Nephron progenitor cell (in vitro differentiated cells): Measurements from ENCODE around the gene TMEM109.

ENCODE experiments used
- DNase-seq: peaks from one replicate; pipeline ENCODE4 v3.0.0; 2021
- H3K27ac Mint-ChIP-seq: 2 replicates; pipeline ENCODE4 v1.8.0; 2021; ENCODE audit warnings: mild to moderate bottlenecking, moderate library complexity, mixed read lengths
- H3K27me3 Mint-ChIP-seq: 2 replicates; pipeline ENCODE4 v1.8.0; 2021; ENCODE audit warnings: mild to moderate bottlenecking, low read depth, mixed read lengths; ENCODE audit not compliant: poor library complexity
- H3K36me3 Mint-ChIP-seq: 2 replicates; pipeline ENCODE4 v1.8.0; 2021; ENCODE audit warnings: low read depth, mixed read lengths
- H3K4me1 Mint-ChIP-seq: 2 replicates; pipeline ENCODE4 v1.8.0; 2021; ENCODE audit warnings: mixed read lengths
- H3K4me3 Mint-ChIP-seq: 2 replicates; pipeline ENCODE4 v1.8.0; 2021; ENCODE audit warnings: mild to moderate bottlenecking, moderate library complexity, mixed read lengths
- H3K9me3 Mint-ChIP-seq: 2 replicates; pipeline ENCODE4 v1.8.0; 2021; ENCODE audit warnings: mild to moderate bottlenecking, moderate library complexity, mixed read lengths
- CTCF ChIP-seq: fragments of 200-600 bp; sonication (generic); IDR thresholded peaks from 2 replicates; pipeline ENCODE4 v1.5.0; 2021; ENCODE audit warnings: antibody characterized with exemption

The TMEM109 gene

GRCh38 chr11:60941371-60942119, 27.6 kb downstream of the TMEM109 start:
- no peak for DNase-seq
- no peak overlapping the region for H3K27ac Mint-ChIP-seq
- no peaks in the 10 kb centered on the region for H3K9me3 Mint-ChIP-seq
- H3K36me3 Mint-ChIP-seq: peaks cover 8% of the 10 kb centered on the region
- peaks cover 51% of the 10 kb centered on the region for H3K4me1 Mint-ChIP-seq
- H3K27me3 Mint-ChIP-seq: peaks cover 12% of the 10 kb centered on the region
- no peak for TF ChIP-seq CTCF
- H3K4me3 Mint-ChIP-seq: no peak overlapping the region

- Mint-ChIP-seq H3K27me3 (peaks cover 12% of the 10 kb centered on the region), H3K36me3 (peaks cover 8% of the 10 kb centered on the region), H3K4me3 (no peak overlapping the region), H3K9me3 (no peaks in the 10 kb centered on the region), H3K27ac (no peak overlapping the region), H3K4me1 (peaks cover 52% of the 10 kb centered on the region)
- no peak for DNase-seq
- TF ChIP-seq CTCF: no peak
These were observed 28.3 kb downstream of the TMEM109 start for GRCh38 chr11:60942219-60942618.

- peaks cover 13% of the 10 kb centered on the region for H3K27me3 Mint-ChIP-seq
- no peak for DNase-seq
- H3K27ac Mint-ChIP-seq: no peak overlapping the region
- H3K4me1 Mint-ChIP-seq: peaks cover 52% of the 10 kb centered on the region
- TF ChIP-seq CTCF: no peak
- no peak overlapping the region for H3K4me3 Mint-ChIP-seq
- peaks cover 8% of the 10 kb centered on the region for H3K36me3 Mint-ChIP-seq
- no peaks in the 10 kb centered on the region for H3K9me3 Mint-ChIP-seq
These were observed 29.1 kb downstream of the TMEM109 start for GRCh38 chr11:60942970-60943565.

DNA sequence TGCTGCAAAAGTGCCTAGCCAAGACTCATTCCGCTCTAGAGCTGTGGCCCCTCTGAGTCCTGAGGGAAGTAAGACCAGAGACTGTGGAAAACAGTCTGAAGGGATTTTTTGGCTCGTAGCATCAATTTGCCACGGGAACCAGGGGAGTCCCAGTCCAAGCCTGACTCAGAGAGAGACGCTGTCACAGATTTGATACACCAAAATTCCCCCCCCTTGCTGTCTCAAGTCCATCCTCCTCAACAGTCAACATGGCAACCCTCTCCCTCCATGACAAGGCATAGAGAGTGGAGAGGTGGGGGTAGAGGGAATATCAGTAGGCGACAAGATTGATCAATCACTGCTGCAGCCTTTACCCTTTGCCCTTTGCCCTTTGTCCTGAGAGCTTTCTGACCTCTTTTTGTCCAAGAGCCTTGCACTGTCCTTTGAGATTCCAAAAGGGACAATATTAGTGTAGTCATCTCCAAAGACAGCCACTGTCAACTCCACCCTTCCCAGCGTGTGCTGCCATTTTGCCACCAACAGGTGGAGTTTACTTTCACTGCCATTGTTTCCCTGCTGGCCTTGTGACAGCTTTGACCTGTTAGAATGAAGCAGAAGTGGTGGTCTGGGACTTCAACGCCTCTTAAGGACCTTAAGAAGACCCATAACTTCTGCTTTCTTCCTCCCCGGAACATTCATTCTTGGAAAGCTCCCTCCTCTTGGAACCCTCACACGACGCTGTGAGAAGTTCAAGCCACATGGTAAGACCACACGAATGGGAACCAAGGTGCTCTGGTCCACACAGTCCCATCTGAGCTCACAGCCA, 30.7 kb downstream of the TMEM109 start:
- DNase-seq: no peak
- no peak overlapping the region for H3K27ac Mint-ChIP-seq
- peaks cover 29% of the 10 kb centered on the region for H3K27me3 Mint-ChIP-seq
- H3K9me3 Mint-ChIP-seq: no peaks in the 10 kb centered on the region
- TF ChIP-seq CTCF: peak; percentile 26
- H3K4me1 Mint-ChIP-seq: peaks cover 54% of the 10 kb centered on the region
- no peak overlapping the region for H3K4me3 Mint-ChIP-seq
- peaks cover 8% of the 10 kb centered on the region for H3K36me3 Mint-ChIP-seq

GRCh38 chr11:60945295-60945667, 31.3 kb downstream of the TMEM109 start:
- no peak overlapping the region for H3K4me3 Mint-ChIP-seq
- H3K36me3 Mint-ChIP-seq: peaks cover 8% of the 10 kb centered on the region
- no peak for TF ChIP-seq CTCF
- DNase-seq: no peak
- peaks cover 60% of the 10 kb centered on the region for H3K4me1 Mint-ChIP-seq
- peaks cover 35% of the 10 kb centered on the region for H3K27me3 Mint-ChIP-seq
- no peaks in the 10 kb centered on the region for H3K9me3 Mint-ChIP-seq
- H3K27ac Mint-ChIP-seq: no peak overlapping the region
